Measurements from ENCODE around the gene CHN2.
A peak's percentile ranks its signal among the peaks of the same experiment; 100 is the strongest.

DNA sequence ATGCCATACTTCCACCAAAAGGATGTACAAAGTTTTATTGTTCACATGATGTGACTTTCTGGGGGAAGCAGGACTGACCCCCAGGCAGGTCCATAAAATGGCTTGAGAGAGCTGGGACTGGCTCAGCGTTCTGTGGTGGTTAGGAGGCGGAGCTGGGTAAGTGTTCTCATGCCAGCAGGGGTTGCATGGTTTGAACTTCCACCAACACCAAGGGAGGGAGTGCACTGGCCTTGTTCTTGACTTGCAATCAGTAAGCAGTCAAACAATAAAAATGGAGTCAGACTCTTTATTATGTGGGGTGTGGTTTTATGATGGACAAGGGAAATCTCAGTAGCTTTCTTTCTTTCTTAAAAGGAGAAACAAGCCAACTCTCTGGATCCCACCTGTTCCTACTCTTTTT is 273.6 kb downstream of the CHN2 start:
- TF ChIP-seq POLR2AphosphoS5 (IDR thresholded peaks at IDR 0.05) (peak in 2 of 3 donors; percentile 12 to 72), POLR2A (IDR thresholded peaks at IDR 0.05) (peak; percentile 28)
- TF ChIP-seq, protein P1, sequence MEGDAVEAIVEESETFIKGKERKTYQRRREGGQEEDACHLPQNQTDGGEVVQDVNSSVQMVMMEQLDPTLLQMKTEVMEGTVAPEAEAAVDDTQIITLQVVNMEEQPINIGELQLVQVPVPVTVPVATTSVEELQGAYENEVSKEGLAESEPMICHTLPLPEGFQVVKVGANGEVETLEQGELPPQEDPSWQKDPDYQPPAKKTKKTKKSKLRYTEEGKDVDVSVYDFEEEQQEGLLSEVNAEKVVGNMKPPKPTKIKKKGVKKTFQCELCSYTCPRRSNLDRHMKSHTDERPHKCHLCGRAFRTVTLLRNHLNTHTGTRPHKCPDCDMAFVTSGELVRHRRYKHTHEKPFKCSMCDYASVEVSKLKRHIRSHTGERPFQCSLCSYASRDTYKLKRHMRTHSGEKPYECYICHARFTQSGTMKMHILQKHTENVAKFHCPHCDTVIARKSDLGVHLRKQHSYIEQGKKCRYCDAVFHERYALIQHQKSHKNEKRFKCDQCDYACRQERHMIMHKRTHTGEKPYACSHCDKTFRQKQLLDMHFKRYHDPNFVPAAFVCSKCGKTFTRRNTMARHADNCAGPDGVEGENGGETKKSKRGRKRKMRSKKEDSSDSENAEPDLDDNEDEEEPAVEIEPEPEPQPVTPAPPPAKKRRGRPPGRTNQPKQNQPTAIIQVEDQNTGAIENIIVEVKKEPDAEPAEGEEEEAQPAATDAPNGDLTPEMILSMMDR (IDR thresholded peaks at IDR 0.05) = no peak

All from transverse colon (tissue), 4 donors.